ENCODE data around the gene COPG2.

GRCh38 chr7:130667593-130668257, 823 bp downstream of the COPG2 start:
- TF ChIP-seq POLR2AphosphoS5 (IDR thresholded peaks at IDR 0.05; ENCODE audit: borderline replicate concordance, low read depth, low read length) (no peak), EZH2 (IDR thresholded peaks at IDR 0.05) (no peak)
